ENCODE measurements around the gene ACACB.
"Not testable (repeated sequence)": the region's sequence is repeated elsewhere in the genome, so short reads cannot be mapped to it uniquely, and the experiment has no call there.

ACACB gene

GRCh38 chr12:109170324-109170723 lies 53.9 kb downstream of the ACACB start:
- Mint-ChIP-seq H3K4me3 (no peak overlapping the region), H3K9me3 (peaks cover 3% of the 10 kb centered on the region), H3K27me3 (ENCODE audit: low read depth, poor library complexity) (no peaks in the 10 kb centered on the region), H3K27ac (no peak overlapping the region), H3K4me1 (no peaks in the 10 kb centered on the region), H3K36me3 (ENCODE audit: low read depth) (peaks cover 51% of the 10 kb centered on the region)
- DNase-seq, result no peak
- no peak for TF ChIP-seq CTCF (IDR thresholded peaks at IDR 0.05)

GRCh38 chr12:109172787-109173186 lies 56.4 kb downstream of the ACACB start:
- not testable (repeated sequence) for H3K9me3 Mint-ChIP-seq; H3K4me3 Mint-ChIP-seq; DNase-seq; H3K27me3 Mint-ChIP-seq (ENCODE audit: low read depth, poor library complexity); H3K27ac Mint-ChIP-seq; H3K4me1 Mint-ChIP-seq
- H3K36me3 Mint-ChIP-seq (ENCODE audit: low read depth), result peaks cover 53% of the 10 kb centered on the region

- H3K36me3 Mint-ChIP-seq (ENCODE audit: low read depth), result peaks cover 55% of the 10 kb centered on the region
- peaks cover 7% of the 10 kb centered on the region for H3K4me1 Mint-ChIP-seq
- no peak for TF ChIP-seq CTCF (IDR thresholded peaks at IDR 0.05)
These were observed 57.3 kb downstream of the ACACB start for GRCh38 chr12:109173443-109174240.

GRCh38 chr12:109174468-109174867 lies 58.1 kb downstream of the ACACB start:
- Mint-ChIP-seq H3K9me3 (peaks cover 14% of the 10 kb centered on the region), H3K27ac (no peak overlapping the region), H3K4me1 (peaks cover 7% of the 10 kb centered on the region), H3K36me3 (ENCODE audit: low read depth) (peaks cover 61% of the 10 kb centered on the region), H3K4me3 (no peak overlapping the region), H3K27me3 (ENCODE audit: low read depth, poor library complexity) (no peaks in the 10 kb centered on the region)
- no peak for DNase-seq
- no peak for TF ChIP-seq CTCF (IDR thresholded peaks at IDR 0.05)

More at GRCh38 chr12:109173443-109174240, 57.3 kb downstream of the ACACB start:
- Mint-ChIP-seq H3K27ac (no peak overlapping the region), H3K4me3 (no peak overlapping the region), H3K27me3 (ENCODE audit: low read depth, poor library complexity) (no peaks in the 10 kb centered on the region), H3K9me3 (peaks cover 10% of the 10 kb centered on the region)
- no peak for DNase-seq

GRCh38 chr12:109178532-109178931 lies 62.1 kb downstream of the ACACB start:
- Mint-ChIP-seq H3K4me1 (peaks cover 7% of the 10 kb centered on the region), H3K9me3 (peaks cover 11% of the 10 kb centered on the region), H3K27me3 (ENCODE audit: low read depth, poor library complexity) (peaks cover 3% of the 10 kb centered on the region), H3K4me3 (no peak overlapping the region), H3K27ac (no peak overlapping the region), H3K36me3 (ENCODE audit: low read depth) (peaks cover 65% of the 10 kb centered on the region)
- no peak for DNase-seq
- TF ChIP-seq CTCF (IDR thresholded peaks at IDR 0.05), result no peak

GRCh38 chr12:109179927-109180326 lies 63.5 kb downstream of the ACACB start:
- DNase-seq, result no peak
- Mint-ChIP-seq H3K4me1 (peaks cover 7% of the 10 kb centered on the region), H3K4me3 (no peak overlapping the region)

More at GRCh38 chr12:109179927-109180326, 63.5 kb downstream of the ACACB start:
- Mint-ChIP-seq H3K27ac (no peak overlapping the region), H3K36me3 (ENCODE audit: low read depth) (peaks cover 69% of the 10 kb centered on the region), H3K9me3 (peaks cover 11% of the 10 kb centered on the region), H3K27me3 (ENCODE audit: low read depth, poor library complexity) (peaks cover 6% of the 10 kb centered on the region)
- no peak for TF ChIP-seq CTCF (IDR thresholded peaks at IDR 0.05)
